ENCODE data around the gene CLASP2. TPM values are rescaled to one million over a fixed set of nuclear protein-coding genes. Genes with fewer than 3 reads are reported as not detected.
A peak's percentile ranks its signal among the peaks of the same experiment; 100 is the strongest.

The CLASP2 gene
- total RNA-seq, 6 donors from 2014 or later = 41.2 to 99.5 (median 64.0) TPM

DNA sequence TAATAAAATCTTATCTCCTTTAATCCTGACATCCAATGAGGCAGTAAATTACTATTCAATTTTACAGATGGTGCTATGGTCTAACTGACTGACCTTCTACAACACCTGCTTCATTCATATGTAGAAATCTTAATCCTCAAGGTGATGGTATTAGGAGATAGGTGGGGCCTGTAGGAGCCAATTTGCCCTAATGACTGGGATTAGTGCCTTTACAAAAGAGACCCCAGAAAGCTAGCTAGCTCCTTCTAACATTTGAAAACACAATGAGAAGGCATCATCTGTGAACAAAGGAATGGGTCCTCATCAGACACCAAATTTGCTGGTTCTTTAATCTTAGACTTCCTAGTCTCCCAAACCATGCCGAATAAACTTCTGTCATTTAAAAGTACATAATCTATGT is 140.5 kb downstream of the CLASP2 start:
- Histone ChIP-seq H3K9me3 (no peaks in the 10 kb centered on the region), H3K36me3 (peaks cover 0 to 46% (median 0%) of the 10 kb centered on the region in 4 donors), H3K27me3 (no peaks in the 10 kb centered on the region), H3K4me3 (no peak overlapping the region), H3K4me1 (peaks cover 0 to 11% (median 0%) of the 10 kb centered on the region in 4 donors), H3K27ac (peak overlapping the region in 1 of 4 donors; percentile 61)
- DNase-seq (no peak), ATAC-seq (ENCODE audit: low FRiP score in 2 of 2) (no peak)
- WGBS, 2 donors = 73 to 78% methylated on average over 1 of the region's 1 CpG
- TF ChIP-seq, protein P1, sequence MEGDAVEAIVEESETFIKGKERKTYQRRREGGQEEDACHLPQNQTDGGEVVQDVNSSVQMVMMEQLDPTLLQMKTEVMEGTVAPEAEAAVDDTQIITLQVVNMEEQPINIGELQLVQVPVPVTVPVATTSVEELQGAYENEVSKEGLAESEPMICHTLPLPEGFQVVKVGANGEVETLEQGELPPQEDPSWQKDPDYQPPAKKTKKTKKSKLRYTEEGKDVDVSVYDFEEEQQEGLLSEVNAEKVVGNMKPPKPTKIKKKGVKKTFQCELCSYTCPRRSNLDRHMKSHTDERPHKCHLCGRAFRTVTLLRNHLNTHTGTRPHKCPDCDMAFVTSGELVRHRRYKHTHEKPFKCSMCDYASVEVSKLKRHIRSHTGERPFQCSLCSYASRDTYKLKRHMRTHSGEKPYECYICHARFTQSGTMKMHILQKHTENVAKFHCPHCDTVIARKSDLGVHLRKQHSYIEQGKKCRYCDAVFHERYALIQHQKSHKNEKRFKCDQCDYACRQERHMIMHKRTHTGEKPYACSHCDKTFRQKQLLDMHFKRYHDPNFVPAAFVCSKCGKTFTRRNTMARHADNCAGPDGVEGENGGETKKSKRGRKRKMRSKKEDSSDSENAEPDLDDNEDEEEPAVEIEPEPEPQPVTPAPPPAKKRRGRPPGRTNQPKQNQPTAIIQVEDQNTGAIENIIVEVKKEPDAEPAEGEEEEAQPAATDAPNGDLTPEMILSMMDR (IDR thresholded peaks at IDR 0.05) = no peak
- TF ChIP-seq POLR2A (IDR thresholded peaks at IDR 0.05) (no peak), POLR2AphosphoS5 (IDR thresholded peaks at IDR 0.05) (no peak), EP300 (IDR thresholded peaks at IDR 0.05) (no peak)

- H3K27me3 ChIP-seq = no peaks in the 10 kb centered on the region
- H3K27ac ChIP-seq = no peak overlapping the region
- TF ChIP-seq, protein P1 (IDR thresholded peaks at IDR 0.05) = no peak
- no peak for TF ChIP-seq POLR2AphosphoS5 (IDR thresholded peaks at IDR 0.05)
- TF ChIP-seq EP300 (IDR thresholded peaks at IDR 0.05) = no peak
- TF ChIP-seq POLR2A (IDR thresholded peaks at IDR 0.05) = no peak
- DNase-seq = no peak
- WGBS, 2 donors = 86 to 92% methylated on average over 3 of the region's 3 CpGs
- H3K4me3 ChIP-seq = no peak overlapping the region
- peaks cover 0 to 11% (median 0%) of the 10 kb centered on the region in 4 donors for H3K4me1 ChIP-seq
- ATAC-seq (ENCODE audit: low FRiP score in 2 of 2) = no peak
- no peaks in the 10 kb centered on the region for H3K9me3 ChIP-seq
- peaks cover 0 to 47% (median 0%) of the 10 kb centered on the region in 4 donors for H3K36me3 ChIP-seq
Observed at GRCh38 chr3:33577173-33577572, 140.9 kb downstream of the CLASP2 start.

DNA sequence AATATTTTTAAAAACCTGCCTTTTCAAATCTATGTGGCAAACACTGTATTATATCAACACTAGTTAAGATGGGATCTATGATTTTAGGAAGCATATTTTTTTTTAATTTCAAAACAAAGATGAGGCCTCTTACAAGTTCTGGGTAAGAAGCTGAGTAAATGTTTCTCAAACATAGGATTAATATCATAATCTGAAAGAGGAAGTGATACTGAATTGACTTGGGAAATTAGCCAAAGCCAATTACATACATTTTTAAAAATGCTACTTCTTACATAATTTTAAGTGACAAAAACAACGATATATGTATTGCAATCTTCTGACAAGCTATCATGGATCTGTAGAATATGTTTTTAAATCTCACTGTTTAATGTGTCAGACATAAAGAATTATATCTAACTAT is 142.7 kb downstream of the CLASP2 start:
- 55 to 66% methylated on average over 1 of the region's 1 CpG for WGBS, 2 donors
- peaks cover 0 to 11% (median 0%) of the 10 kb centered on the region in 4 donors for H3K4me1 ChIP-seq
- H3K27ac ChIP-seq = no peak overlapping the region
- peaks cover 0 to 39% (median 0%) of the 10 kb centered on the region in 4 donors for H3K36me3 ChIP-seq
- no peaks in the 10 kb centered on the region for H3K9me3 ChIP-seq
- H3K4me3 ChIP-seq = no peak overlapping the region
- DNase-seq (no peak), ATAC-seq (ENCODE audit: low FRiP score in 2 of 2) (no peak)
- no peaks in the 10 kb centered on the region for H3K27me3 ChIP-seq
- TF ChIP-seq, protein P1 (IDR thresholded peaks at IDR 0.05) = no peak
- TF ChIP-seq POLR2A (IDR thresholded peaks at IDR 0.05) (no peak), EP300 (IDR thresholded peaks at IDR 0.05) (no peak), POLR2AphosphoS5 (IDR thresholded peaks at IDR 0.05) (no peak)

DNA sequence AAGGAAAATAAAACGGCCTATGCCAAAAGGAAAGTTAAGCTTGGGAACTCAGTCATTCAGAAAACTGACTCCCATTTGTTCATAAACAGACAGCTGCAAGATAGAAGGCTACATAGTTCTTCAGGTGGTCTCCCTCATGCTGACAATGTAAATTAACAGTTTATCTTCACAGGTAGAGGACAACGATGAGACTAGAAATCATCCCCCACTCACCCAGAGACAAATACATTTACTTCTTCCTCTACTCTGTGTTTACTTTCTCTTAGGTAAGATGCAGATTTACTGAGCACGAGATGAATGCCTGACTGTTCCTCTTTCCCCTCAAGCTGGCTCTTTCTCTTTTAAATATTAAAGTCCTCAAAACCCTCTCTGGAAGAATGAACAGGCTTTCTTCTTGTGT is 160.2 kb downstream of the CLASP2 start:
- 57 to 63% methylated on average over 3 of the region's 3 CpGs for WGBS, 2 donors
- TF ChIP-seq EP300 (IDR thresholded peaks at IDR 0.05) (no peak), POLR2AphosphoS5 (IDR thresholded peaks at IDR 0.05) (no peak), POLR2A (IDR thresholded peaks at IDR 0.05) (no peak)
- Histone ChIP-seq H3K36me3 (peaks cover 0 to 62% (median 7%) of the 10 kb centered on the region in 4 donors), H3K4me1 (no peaks in the 10 kb centered on the region), H3K27me3 (no peaks in the 10 kb centered on the region), H3K4me3 (no peak overlapping the region), H3K9me3 (no peaks in the 10 kb centered on the region), H3K27ac (no peak overlapping the region)
- ATAC-seq (ENCODE audit: low FRiP score in 2 of 2) (no peak), DNase-seq (no peak)

GRCh38 chr3:33557279-33557678 is 160.8 kb downstream of the CLASP2 start:
- Histone ChIP-seq H3K36me3 (peaks cover 0 to 62% (median 7%) of the 10 kb centered on the region in 4 donors), H3K4me3 (no peak overlapping the region), H3K27me3 (no peaks in the 10 kb centered on the region), H3K9me3 (no peaks in the 10 kb centered on the region), H3K27ac (no peak overlapping the region), H3K4me1 (no peaks in the 10 kb centered on the region)
- ATAC-seq (ENCODE audit: low FRiP score in 2 of 2) = no peak
- DNase-seq = no peak
- WGBS, 2 donors = 96 to 100% methylated on average over 1 of the region's 1 CpG
- no peak for TF ChIP-seq POLR2AphosphoS5 (IDR thresholded peaks at IDR 0.05)
- no peak for TF ChIP-seq EP300 (IDR thresholded peaks at IDR 0.05)
- TF ChIP-seq, protein P1 (IDR thresholded peaks at IDR 0.05) = no peak
- TF ChIP-seq POLR2A (IDR thresholded peaks at IDR 0.05) = no peak
